Lower leg skin (tissue), 3 donors: ENCODE measurements around the gene SCAPER.

Experiments
- CTCF ChIP-seq, 3 donors: fragments of 450-650 bp; IDR thresholded peaks; one replicate each; pipeline ENCODE4 v1.5.1; 2016; ENCODE audit warnings: antibody characterized with exemption in 3 of 3, mild to moderate bottlenecking in 3 of 3, moderate library complexity in 2 of 3
- POLR2A ChIP-seq, 2 donors: fragments of 450-650 bp; IDR thresholded peaks; one replicate each; pipeline ENCODE4 v1.6.1; 2016 to 2017; ENCODE audit warnings: antibody characterized with exemption in 2 of 2, mild to moderate bottlenecking in 1 of 2, moderate library complexity in 1 of 2

- TF ChIP-seq POLR2A (IDR thresholded peaks at IDR 0.05) (no peak), CTCF (IDR thresholded peaks at IDR 0.05) (no peak)
Measured at GRCh38 chr15:76861815-76862397, 43.2 kb downstream of the SCAPER start.
